Gastrocnemius medialis (tissue), 4 donors: ENCODE measurements around the gene ATP9A. TPM values are rescaled to one million over a fixed set of nuclear protein-coding genes. Genes with fewer than 3 reads are reported as not detected.

ENCODE experiments used
- ATAC-seq, 2 donors: fragments of 150-250 bp; one replicate each; pipeline ENCODE4 v1.9.1; 2016
- DNase-seq, 2 donors: peaks; one replicate each; pipeline ENCODE4 v3.0.0-alpha.2; 2019
- H3K27ac ChIP-seq, 4 donors: fragments of 200-600 bp; sonication (generic); 1 replicate in 1 of 4; 2 replicates in 3 of 4; pipeline ENCODE4 v1.5.1; 2016 to 2018; ENCODE audit warnings: mild to moderate bottlenecking in 2 of 4, moderate library complexity in 1 of 4
- H3K27me3 ChIP-seq, 3 donors: fragments of 200-600 bp; sonication (generic) in 2 of 3; 1 replicate in 1 of 3; 2 replicates in 2 of 3; pipeline versions ENCODE4 v1.5.1 to v1.6.0; 2016 to 2019; ENCODE audit warnings: mild to moderate bottlenecking in 1 of 3, moderate library complexity in 1 of 3
- H3K36me3 ChIP-seq, 2 donors: fragments of 200-600 bp; sonication (generic) in 1 of 2; one replicate each; pipeline ENCODE4 v1.5.1; 2017 to 2018
- H3K4me1 ChIP-seq, 2 donors: fragments of 200-600 bp; sonication (generic) in 1 of 2; one replicate each; pipeline ENCODE4 v1.5.1; 2016 to 2017; ENCODE audit warnings: mild to moderate bottlenecking in 2 of 2
- H3K4me3 ChIP-seq, 4 donors: fragments of 200-600 bp; sonication (generic) in 3 of 4; 1 replicate in 1 of 4; 2 replicates in 3 of 4; pipeline ENCODE4 v1.5.1; 2016 to 2019; ENCODE audit warnings: mild to moderate bottlenecking in 2 of 4
- H3K9me3 ChIP-seq, 3 donors: fragments of 200-600 bp; sonication (generic) in 2 of 3; 1 replicate in 1 of 3; 2 replicates in 2 of 3; pipeline ENCODE4 v1.5.1; 2016 to 2019
- CTCF ChIP-seq, 5 experiments: fragments of 450-650 bp in 3 of 5; fragments of 200-600 bp in 2 of 5; sonication (generic) in 2 of 5; IDR thresholded peaks in 4 of 5; conservative IDR thresholded peaks in 1 of 5; 1 replicate in 4 of 5; 2 replicates in 1 of 5; pipeline ENCODE4 v1.5.1; 2016 to 2019; ENCODE audit warnings: antibody characterized with exemption in 5 of 5, mild to moderate bottlenecking in 3 of 5, moderate library complexity in 3 of 5
- POLR2A ChIP-seq, 2 donors: fragments of 450-650 bp; IDR thresholded peaks; one replicate each; pipeline ENCODE4 v1.6.1; 2017; ENCODE audit warnings: antibody characterized with exemption in 2 of 2, mild to moderate bottlenecking in 2 of 2, moderate library complexity in 2 of 2
- in situ Hi-C, 4 donors: fragments of 200-750 bp; cut with MboI; loops; one replicate each; pipeline versions ENCODE4 v1.15.0 to v1.8.0; 2017; ENCODE audit warnings: low sequenced_read_pairs in 4 of 4
- intact Hi-C: fragments of 100-400 bp; cut with DNase I; formaldehyde crosslinking; loops from one replicate; pipeline ENCODE4 v1.15.1; 2023; ENCODE audit warnings: low total_unique reads
- total RNA-seq, 4 donors: library from RNA; depleted of rRNA; stranded (reverse); fragments of >200 nt; gene quantifications; one replicate each; pipeline versions ENCODE4 v1.1.0 to v1.2.3, GENCODE V29; 2016

ATP9A gene
- total RNA-seq, 4 donors from 2014 or later = 11.8 to 34.8 (median 20.8) TPM

DNA sequence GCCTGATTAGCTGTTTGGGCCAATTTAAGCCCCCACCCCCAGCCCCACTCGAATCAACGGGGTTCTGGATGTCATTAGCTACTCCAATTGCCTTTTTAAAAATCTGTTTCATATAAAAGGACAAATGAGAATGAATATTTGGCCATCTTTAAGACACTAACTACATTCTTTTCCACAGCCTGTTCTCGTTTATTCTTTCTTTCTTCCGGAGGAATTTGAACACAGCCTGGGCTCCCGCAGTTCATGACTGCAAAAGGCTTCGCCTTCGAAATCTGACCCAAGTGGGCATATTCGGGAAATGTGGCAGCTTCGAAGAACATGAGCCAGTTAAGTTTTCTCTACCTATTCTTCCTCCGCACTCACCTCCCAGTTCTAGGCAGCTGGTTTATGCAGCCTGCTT is 176.3 kb downstream of the ATP9A start:
- Histone ChIP-seq H3K4me3 (no peak overlapping the region), H3K36me3 (no peaks in the 10 kb centered on the region), H3K27me3 (no peaks in the 10 kb centered on the region), H3K9me3 (no peaks in the 10 kb centered on the region), H3K4me1 (peaks cover 0 to 10% of the 10 kb centered on the region in 2 donors), H3K27ac (no peak overlapping the region)
- DNase-seq (no peak), ATAC-seq (no peak)
- in situ Hi-C loops = loop anchor here in 2 of 4 donors (5.0 to 10.0 kb wide), 2 partner anchors 217 to 220 kb away; no protein-coding TSS in a partner anchor
- intact Hi-C loops = loop anchor here (5.0 to 10.0 kb wide), 2 partner anchors 50 to 607 kb away; partner anchors contain the start of gene NFATC2
- TF ChIP-seq POLR2A (IDR thresholded peaks at IDR 0.05) (no peak), CTCF (IDR thresholded peaks at IDR 0.05 in 4 of 5, conservative IDR thresholded peaks at IDR 0.05 in 1 of 5) (no peak)

DNA sequence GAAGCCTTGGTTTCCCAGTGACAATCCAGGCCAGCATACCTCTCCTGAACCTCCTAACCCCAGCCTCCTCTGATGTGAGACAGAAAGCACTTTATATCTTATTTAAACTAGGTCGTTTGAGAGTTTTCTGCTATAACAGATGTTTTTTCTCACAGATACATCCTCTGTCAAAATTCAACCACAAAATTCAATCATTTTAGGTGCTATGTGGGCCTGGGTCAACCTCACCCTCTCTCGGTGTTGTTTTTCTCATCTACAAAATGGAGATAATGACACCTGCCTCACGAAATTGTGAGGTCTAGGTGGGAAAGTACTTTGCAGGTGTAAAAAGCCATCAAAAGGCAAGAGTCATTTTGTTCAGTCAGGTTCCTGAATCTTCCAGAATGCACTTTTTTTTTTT is 179.4 kb downstream of the ATP9A start:
- intact Hi-C loops = no loop called here

DNA sequence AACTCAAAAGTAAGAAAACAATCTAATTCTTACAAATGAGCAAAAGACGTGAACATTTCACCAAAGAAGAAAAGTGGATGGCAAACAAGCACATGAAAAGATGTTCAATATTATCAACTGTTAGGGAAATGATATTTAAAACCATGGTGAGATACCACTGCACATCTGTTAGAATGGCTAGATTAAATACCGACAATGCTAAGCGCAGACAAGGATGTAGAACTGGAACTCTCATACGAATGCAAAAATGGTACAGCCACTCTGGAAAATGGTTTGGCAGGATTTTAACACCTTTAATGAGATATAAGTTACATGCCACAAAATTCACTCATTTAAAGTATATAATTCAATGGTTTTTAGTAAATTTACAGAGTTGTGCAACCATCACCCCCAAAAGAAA is 181.0 kb downstream of the ATP9A start:
- Histone ChIP-seq H3K9me3 (no peaks in the 10 kb centered on the region), H3K36me3 (no peaks in the 10 kb centered on the region), H3K4me3 (no peak overlapping the region), H3K27ac (no peak overlapping the region), H3K27me3 (no peaks in the 10 kb centered on the region), H3K4me1 (no peaks in the 10 kb centered on the region)
- DNase-seq = no peak
- intact Hi-C loops (no loop called here), in situ Hi-C loops (no loop called here)
- ATAC-seq = no peak
- no peak for TF ChIP-seq CTCF (IDR thresholded peaks at IDR 0.05 in 4 of 5, conservative IDR thresholded peaks at IDR 0.05 in 1 of 5)
- no peak for TF ChIP-seq POLR2A (IDR thresholded peaks at IDR 0.05)

More for the DNA sequence above, 179.4 kb downstream of the ATP9A start:
- no peak for TF ChIP-seq CTCF (IDR thresholded peaks at IDR 0.05 in 4 of 5, conservative IDR thresholded peaks at IDR 0.05 in 1 of 5)
- TF ChIP-seq POLR2A (IDR thresholded peaks at IDR 0.05) = no peak
- Histone ChIP-seq H3K4me3 (no peak overlapping the region), H3K4me1 (no peaks in the 10 kb centered on the region), H3K27me3 (no peaks in the 10 kb centered on the region), H3K27ac (no peak overlapping the region), H3K9me3 (no peaks in the 10 kb centered on the region), H3K36me3 (no peaks in the 10 kb centered on the region)
- no peak for DNase-seq
- ATAC-seq = no peak
- in situ Hi-C loops = no loop called here

GRCh38 chr20:51586005-51586440 is 182.2 kb downstream of the ATP9A start:
- Histone ChIP-seq H3K4me1 (no peaks in the 10 kb centered on the region), H3K4me3 (no peak overlapping the region), H3K27me3 (no peaks in the 10 kb centered on the region), H3K36me3 (no peaks in the 10 kb centered on the region), H3K9me3 (no peaks in the 10 kb centered on the region), H3K27ac (no peak overlapping the region)
- TF ChIP-seq POLR2A (IDR thresholded peaks at IDR 0.05) (no peak), CTCF (IDR thresholded peaks at IDR 0.05 in 4 of 5, conservative IDR thresholded peaks at IDR 0.05 in 1 of 5) (no peak)
- intact Hi-C loops = no loop called here
- DNase-seq (no peak), ATAC-seq (no peak)
- in situ Hi-C loops = no loop called here

DNA sequence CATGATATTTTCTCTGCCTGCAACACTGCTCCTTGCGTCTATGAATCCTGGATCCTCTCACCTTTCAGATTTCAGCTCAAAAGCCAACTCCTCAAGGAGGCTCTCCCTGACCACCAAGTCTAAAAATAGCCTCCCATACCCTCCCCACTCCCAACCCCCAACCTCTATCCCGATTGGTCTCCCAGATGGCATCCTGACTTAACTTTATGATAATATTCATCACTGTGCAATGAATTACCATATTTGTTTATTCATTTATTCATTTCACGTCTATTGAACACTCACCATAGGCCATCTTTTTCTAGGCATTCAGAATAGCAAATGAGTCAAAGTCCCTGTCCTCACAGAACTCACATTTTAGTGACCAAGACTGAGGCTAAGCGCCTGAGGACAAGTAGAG is 183.0 kb downstream of the ATP9A start:
- in situ Hi-C loops (no loop called here), intact Hi-C loops (no loop called here)
- H3K27me3 ChIP-seq = no peaks in the 10 kb centered on the region
- H3K4me3 ChIP-seq = no peak overlapping the region
- ATAC-seq (no peak), DNase-seq (no peak)
- H3K36me3 ChIP-seq = no peaks in the 10 kb centered on the region
- TF ChIP-seq CTCF (IDR thresholded peaks at IDR 0.05 in 4 of 5, conservative IDR thresholded peaks at IDR 0.05 in 1 of 5) = no peak
- H3K9me3 ChIP-seq = no peaks in the 10 kb centered on the region
- no peaks in the 10 kb centered on the region for H3K4me1 ChIP-seq
- no peak overlapping the region for H3K27ac ChIP-seq
